WTC11 (cell line): ENCODE results near the gene CTXN1. TPM values are rescaled to one million over a fixed set of nuclear protein-coding genes. Genes with fewer than 3 reads are reported as not detected.

Experiments
- ATF1 ChIP-seq: sonication (generic); formaldehyde crosslinking; IDR thresholded peaks from 2 replicates; pipeline ENCODE4 v1.8.1; 2023; ENCODE audit warnings: mild to moderate bottlenecking, moderate library complexity, missing genetic modification reagents
- ATF6 ChIP-seq: sonication (generic); formaldehyde crosslinking; IDR thresholded peaks from 2 replicates; pipeline ENCODE4 v1.8.1; 2023; ENCODE audit warnings: mild to moderate bottlenecking, missing genetic modification reagents
- CBFB ChIP-seq: sonication (generic); formaldehyde crosslinking; IDR thresholded peaks from 2 replicates; pipeline ENCODE4 v1.8.1; 2022; ENCODE audit warnings: mild to moderate bottlenecking, low read depth, missing genetic modification reagents
- CREB1 ChIP-seq: sonication (generic); formaldehyde crosslinking; IDR thresholded peaks from 2 replicates; pipeline ENCODE4 v1.8.0; 2023; ENCODE audit warnings: mild to moderate bottlenecking, missing genetic modification reagents
- E2F1 ChIP-seq: sonication (generic); formaldehyde crosslinking; IDR thresholded peaks from 2 replicates; pipeline ENCODE4 v1.8.0; 2022; ENCODE audit warnings: mild to moderate bottlenecking, missing genetic modification reagents
- ELF4 ChIP-seq: sonication (generic); formaldehyde crosslinking; IDR thresholded peaks from 2 replicates; pipeline ENCODE4 v1.8.1; 2022; ENCODE audit warnings: low read depth, mild to moderate bottlenecking, moderate library complexity, missing genetic modification reagents
- ESRRA ChIP-seq: sonication (generic); formaldehyde crosslinking; IDR thresholded peaks from 2 replicates; pipeline ENCODE4 v1.8.1; 2022; ENCODE audit warnings: mild to moderate bottlenecking, missing genetic modification reagents, borderline replicate concordance
- ETV6 ChIP-seq: sonication (generic); formaldehyde crosslinking; IDR thresholded peaks from 2 replicates; pipeline ENCODE4 v1.8.1; 2022; ENCODE audit warnings: mild to moderate bottlenecking, missing genetic modification reagents
- FOXJ3 ChIP-seq: sonication (generic); formaldehyde crosslinking; IDR thresholded peaks from 2 replicates; pipeline ENCODE4 v1.9.0; 2021; ENCODE audit warnings: missing genetic modification reagents, mild to moderate bottlenecking, borderline replicate concordance
- FOXK1 ChIP-seq: sonication (generic); formaldehyde crosslinking; IDR thresholded peaks from 2 replicates; pipeline ENCODE4 v1.8.0; 2022; ENCODE audit warnings: mild to moderate bottlenecking, moderate library complexity, missing genetic modification reagents
- FOXP1 ChIP-seq: sonication (generic); formaldehyde crosslinking; IDR thresholded peaks from 2 replicates; pipeline ENCODE4 v1.8.0; 2022; ENCODE audit warnings: missing genetic modification reagents, mild to moderate bottlenecking, moderate library complexity, borderline replicate concordance
- GRHL2 ChIP-seq: fragments of 250-450 bp; sonication (Bioruptor Pico); IDR thresholded peaks from 2 replicates; pipeline ENCODE4 v1.8.0; 2022; ENCODE audit warnings: mild to moderate bottlenecking, moderate library complexity; ENCODE audit not compliant: insufficient replicate concordance, severe bottlenecking
- KAT7 ChIP-seq: sonication (generic); formaldehyde crosslinking; IDR thresholded peaks from 2 replicates; pipeline ENCODE4 v1.8.1; 2023; ENCODE audit warnings: missing genetic modification reagents, mild to moderate bottlenecking, borderline replicate concordance
- MXD4 ChIP-seq: fragments of 250-450 bp; sonication (Bioruptor Pico); IDR thresholded peaks from 2 replicates; pipeline ENCODE4 v1.8.0; 2021; ENCODE audit warnings: mild to moderate bottlenecking, moderate library complexity, borderline replicate concordance
- NR2C2 ChIP-seq: sonication (generic); formaldehyde crosslinking; IDR thresholded peaks from 2 replicates; pipeline ENCODE4 v1.8.0; 2022; ENCODE audit warnings: mild to moderate bottlenecking, missing genetic modification reagents
- OVOL2 ChIP-seq: fragments of 250-450 bp; sonication (Bioruptor Pico); IDR thresholded peaks from 2 replicates; pipeline ENCODE4 v1.9.0; 2021; ENCODE audit warnings: mild to moderate bottlenecking, borderline replicate concordance
- PREB ChIP-seq: sonication (generic); formaldehyde crosslinking; IDR thresholded peaks from 2 replicates; pipeline ENCODE4 v1.8.1; 2022; ENCODE audit warnings: mild to moderate bottlenecking, missing genetic modification reagents, moderate library complexity, borderline replicate concordance
- RELA ChIP-seq: sonication (generic); formaldehyde crosslinking; IDR thresholded peaks from 2 replicates; pipeline ENCODE4 v1.8.1; 2022; ENCODE audit warnings: missing genetic modification reagents, mild to moderate bottlenecking, borderline replicate concordance
- SMAD3 ChIP-seq: sonication (generic); formaldehyde crosslinking; IDR thresholded peaks from 2 replicates; pipeline ENCODE4 v1.8.0; 2022; ENCODE audit warnings: missing genetic modification reagents, mild to moderate bottlenecking, borderline replicate concordance
- SOX15 ChIP-seq: fragments of 250-450 bp; sonication (Bioruptor Pico); IDR thresholded peaks from 2 replicates; pipeline ENCODE4 v1.9.0; 2021; ENCODE audit warnings: mild to moderate bottlenecking
- TP53 ChIP-seq: sonication (generic); formaldehyde crosslinking; IDR thresholded peaks from 2 replicates; pipeline ENCODE4 v1.8.1; 2023; ENCODE audit warnings: mild to moderate bottlenecking, missing genetic modification reagents
- ZNF121 ChIP-seq: sonication (generic); formaldehyde crosslinking; IDR thresholded peaks from 2 replicates; pipeline ENCODE4 v1.8.0; 2023; ENCODE audit warnings: missing genetic modification reagents
- ZNF138 ChIP-seq: sonication (generic); formaldehyde crosslinking; conservative IDR thresholded peaks from 2 replicates; pipeline ENCODE4 v1.8.1; 2022; ENCODE audit warnings: mild to moderate bottlenecking, moderate library complexity, missing genetic modification reagents
- ZNF232 ChIP-seq: sonication (generic); formaldehyde crosslinking; IDR thresholded peaks from 2 replicates; pipeline ENCODE4 v1.8.0; 2022; ENCODE audit warnings: mild to moderate bottlenecking, missing genetic modification reagents
- ZNF281 ChIP-seq: sonication (generic); formaldehyde crosslinking; IDR thresholded peaks from 2 replicates; pipeline ENCODE4 v1.8.0; 2023; ENCODE audit warnings: mild to moderate bottlenecking, missing genetic modification reagents
- ZNF423 ChIP-seq: fragments of 250-450 bp; sonication (Bioruptor Pico); IDR thresholded peaks from 2 replicates; pipeline ENCODE4 v2.1.2; 2022; ENCODE audit warnings: mild to moderate bottlenecking, moderate library complexity
- total RNA-seq: library from RNA; stranded (reverse); gene quantifications from 3 replicates; pipeline ENCODE4 v1.2.3, GENCODE V29; 2021
- TF ChIP-seq, protein P1 (sequence below): sonication (generic); formaldehyde crosslinking; conservative IDR thresholded peaks from 2 replicates; pipeline ENCODE4 v1.8.1; 2022; ENCODE audit warnings: mild to moderate bottlenecking, missing genetic modification reagents
- TF ChIP-seq, protein P2 (sequence below): sonication (generic); formaldehyde crosslinking; conservative IDR thresholded peaks from 2 replicates; pipeline ENCODE4 v1.8.1; 2023; ENCODE audit warnings: mild to moderate bottlenecking, low read depth, missing genetic modification reagents, moderate library complexity
- TF ChIP-seq, protein P3 (sequence below): sonication (generic); formaldehyde crosslinking; IDR thresholded peaks from 2 replicates; pipeline ENCODE4 v1.8.1; 2023; ENCODE audit warnings: mild to moderate bottlenecking, missing genetic modification reagents, moderate library complexity

CTXN1 gene
- total RNA-seq, 1 experiment from 2014 or later = 48.2 TPM

DNA sequence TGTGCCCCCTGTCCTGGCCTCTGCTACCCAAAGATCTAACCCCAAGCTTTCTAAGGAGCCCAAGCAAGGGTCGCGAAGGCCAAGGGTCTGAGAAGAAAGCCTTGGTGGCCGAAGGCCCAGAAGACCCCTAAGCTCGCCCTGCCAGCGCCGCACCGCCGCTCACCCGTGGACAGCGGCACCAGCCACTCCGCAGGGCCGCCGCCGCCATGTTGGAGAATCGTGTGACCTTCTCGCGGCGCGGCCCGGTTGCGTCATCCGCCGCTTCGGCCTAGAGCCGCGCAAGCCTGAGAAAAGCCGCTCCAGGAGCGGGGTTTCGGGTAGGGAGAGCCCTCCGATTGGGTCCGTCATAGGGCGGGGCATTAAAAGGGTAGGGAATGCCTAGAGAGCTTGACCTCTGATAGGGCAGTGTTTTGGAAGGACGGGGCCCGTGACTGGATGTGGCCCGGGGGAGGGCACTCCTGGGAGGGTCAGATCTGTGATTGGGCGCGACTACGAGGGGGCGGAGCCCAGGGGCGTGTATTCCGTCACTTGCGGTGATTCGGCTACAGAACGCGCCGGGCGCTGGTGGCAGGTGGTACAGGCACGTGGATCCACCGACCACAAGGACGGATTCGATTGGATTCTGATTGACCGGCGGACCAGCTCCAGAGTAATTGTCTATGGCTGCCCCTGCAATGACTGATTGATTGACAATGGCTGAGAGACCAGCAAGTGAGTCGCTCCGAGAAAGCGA lies 17.7 kb upstream of the CTXN1 start, which contains the start of gene TIMM44 (continued):
- TF ChIP-seq, protein P1, sequence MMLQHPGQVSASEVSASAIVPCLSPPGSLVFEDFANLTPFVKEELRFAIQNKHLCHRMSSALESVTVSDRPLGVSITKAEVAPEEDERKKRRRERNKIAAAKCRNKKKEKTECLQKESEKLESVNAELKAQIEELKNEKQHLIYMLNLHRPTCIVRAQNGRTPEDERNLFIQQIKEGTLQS = peak; percentile 97
- TF ChIP-seq NR2C2 (CRISPR knock-in tag) (no peak), ZNF232 (CRISPR knock-in tag) (peak; percentile 33; the same call in 1 of the 2 replicates), ATF6 (no peak), GRHL2 (CRISPR knock-in tag) (no peak), TP53 (CRISPR knock-in tag) (peak; percentile 76), ATF1 (CRISPR knock-in tag) (no peak), ETV6 (CRISPR knock-in tag) (peak; percentile 39; the same call in 1 of the 2 replicates), ESRRA (CRISPR knock-in tag) (peak; percentile 69; the same call in 1 of the 2 replicates), E2F1 (CRISPR knock-in tag) (no peak), ZNF121 (CRISPR knock-in tag) (no peak), ZNF138 (CRISPR knock-in tag) (no peak), MXD4 (CRISPR knock-in tag) (no peak), OVOL2 (CRISPR knock-in tag) (no peak), SOX15 (CRISPR knock-in tag) (no peak), ELF4 (CRISPR knock-in tag) (no peak), ZNF423 (CRISPR knock-in tag) (no peak), FOXP1 (CRISPR knock-in tag) (peak; percentile 69), ZNF281 (CRISPR knock-in tag) (no peak), SMAD3 (CRISPR knock-in tag) (no peak), PREB (no peak), RELA (CRISPR knock-in tag) (no peak), FOXK1 (CRISPR knock-in tag) (peak; percentile 64; the same call in 1 of the 2 replicates), CBFB (no peak), KAT7 (CRISPR knock-in tag) (no peak), CREB1 (CRISPR knock-in tag) (peak; percentile 67; the same call in 1 of the 2 replicates), FOXJ3 (CRISPR knock-in tag) (no peak)
- TF ChIP-seq, protein P2, sequence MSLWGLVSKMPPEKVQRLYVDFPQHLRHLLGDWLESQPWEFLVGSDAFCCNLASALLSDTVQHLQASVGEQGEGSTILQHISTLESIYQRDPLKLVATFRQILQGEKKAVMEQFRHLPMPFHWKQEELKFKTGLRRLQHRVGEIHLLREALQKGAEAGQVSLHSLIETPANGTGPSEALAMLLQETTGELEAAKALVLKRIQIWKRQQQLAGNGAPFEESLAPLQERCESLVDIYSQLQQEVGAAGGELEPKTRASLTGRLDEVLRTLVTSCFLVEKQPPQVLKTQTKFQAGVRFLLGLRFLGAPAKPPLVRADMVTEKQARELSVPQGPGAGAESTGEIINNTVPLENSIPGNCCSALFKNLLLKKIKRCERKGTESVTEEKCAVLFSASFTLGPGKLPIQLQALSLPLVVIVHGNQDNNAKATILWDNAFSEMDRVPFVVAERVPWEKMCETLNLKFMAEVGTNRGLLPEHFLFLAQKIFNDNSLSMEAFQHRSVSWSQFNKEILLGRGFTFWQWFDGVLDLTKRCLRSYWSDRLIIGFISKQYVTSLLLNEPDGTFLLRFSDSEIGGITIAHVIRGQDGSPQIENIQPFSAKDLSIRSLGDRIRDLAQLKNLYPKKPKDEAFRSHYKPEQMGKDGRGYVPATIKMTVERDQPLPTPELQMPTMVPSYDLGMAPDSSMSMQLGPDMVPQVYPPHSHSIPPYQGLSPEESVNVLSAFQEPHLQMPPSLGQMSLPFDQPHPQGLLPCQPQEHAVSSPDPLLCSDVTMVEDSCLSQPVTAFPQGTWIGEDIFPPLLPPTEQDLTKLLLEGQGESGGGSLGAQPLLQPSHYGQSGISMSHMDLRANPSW = no peak
- TF ChIP-seq, protein P3, sequence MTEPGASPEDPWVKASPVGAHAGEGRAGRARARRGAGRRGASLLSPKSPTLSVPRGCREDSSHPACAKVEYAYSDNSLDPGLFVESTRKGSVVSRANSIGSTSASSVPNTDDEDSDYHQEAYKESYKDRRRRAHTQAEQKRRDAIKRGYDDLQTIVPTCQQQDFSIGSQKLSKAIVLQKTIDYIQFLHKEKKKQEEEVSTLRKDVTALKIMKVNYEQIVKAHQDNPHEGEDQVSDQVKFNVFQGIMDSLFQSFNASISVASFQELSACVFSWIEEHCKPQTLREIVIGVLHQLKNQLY = no peak
